Activated CD8-positive, alpha-beta memory T cell treated with anti-CD3 and anti-CD28 coated beads for 1 hour (primary cell): ENCODE measurements around the gene GFY.
"Not testable (repeated sequence)": the region's sequence is repeated elsewhere in the genome, so short reads cannot be mapped to it uniquely, and the experiment has no call there.

Experiments used
- DNase-seq, 2 donors: peaks; one replicate each; pipeline ENCODE4 v3.0.0-alpha.2; 2020; ENCODE audit warnings: low read depth in 1 of 2; ENCODE audit errors: extremely low read depth in 1 of 2

GFY gene

GRCh38 chr19:49442771-49443365 is 17.7 kb downstream of the GFY start:
- no peak for DNase-seq

- DNase-seq = peak; percentile 82 to 86
These were observed 18.3 kb downstream of the GFY start for GRCh38 chr19:49443366-49444099.

- DNase-seq = not testable (repeated sequence)
These were observed 19.0 kb downstream of the GFY start for GRCh38 chr19:49444100-49444700.

GRCh38 chr19:49445997-49446396 is 20.8 kb downstream of the GFY start:
- DNase-seq = no peak

GRCh38 chr19:49447485-49448431 is 22.6 kb downstream of the GFY start:
- DNase-seq = no peak

GRCh38 chr19:49448432-49448786 is 23.2 kb downstream of the GFY start:
- no peak for DNase-seq

- DNase-seq = no peak
These were observed 25.2 kb downstream of the GFY start for GRCh38 chr19:49450405-49450804.

GRCh38 chr19:49451430-49452181 is 26.4 kb downstream of the GFY start, which contains the start of gene PIH1D1:
TSS of gene PIH1D1 (minus strand) at chr19:49451814. CDS start at chr19:49451574, 240 bp downstream.
- DNase-seq = peak; percentile 83 to 90

GRCh38 chr19:49453013-49453756 is 28.0 kb downstream of the GFY start, which contains the start of gene ALDH16A1:
TSS of gene ALDH16A1 (plus strand) at chr19:49453225. CDS start at chr19:49453332, 107 bp downstream.
- peak; percentile 96 to 97 for DNase-seq

- DNase-seq = no peak
These were observed 28.6 kb downstream of the GFY start for GRCh38 chr19:49453757-49454240.

GRCh38 chr19:49455773-49456172 is 30.6 kb downstream of the GFY start:
- no peak for DNase-seq

GRCh38 chr19:49456326-49456725 is 31.1 kb downstream of the GFY start:
- no peak for DNase-seq

GRCh38 chr19:49458567-49458903 is 33.3 kb downstream of the GFY start:
- DNase-seq = no peak

GRCh38 chr19:49459388-49459787 is 34.2 kb downstream of the GFY start:
- DNase-seq = no peak

GRCh38 chr19:49461130-49461529 is 35.9 kb downstream of the GFY start:
- not testable (repeated sequence) for DNase-seq

- DNase-seq = no peak
These were observed 36.5 kb downstream of the GFY start for GRCh38 chr19:49461656-49462055.

GRCh38 chr19:49462492-49462891 is 37.3 kb downstream of the GFY start:
- DNase-seq = no peak

GRCh38 chr19:49463960-49464740 is 39.0 kb downstream of the GFY start:
- no peak for DNase-seq

GRCh38 chr19:49465371-49465770 is 40.2 kb downstream of the GFY start:
- DNase-seq = no peak
